A549 treated with AZD9567 at 1 μM for 4 hours (cell line): ENCODE data around the gene FAM187B. TPM values are rescaled to one million over a fixed set of nuclear protein-coding genes. Genes with fewer than 3 reads are reported as not detected.

Source experiments
- total RNA-seq: library from RNA; stranded (reverse); fragments of 200-300 nt; extraction: Qiagen RNA extraction; gene quantifications from 5 replicates; pipeline ENCODE4 v1.2.3, GENCODE V29; 2022; ENCODE audit not compliant: insufficient read depth

The FAM187B gene
- not detected in 5 replicates for total RNA-seq

GRCh38 chr19:35228177-35228930 lies at the start of gene FAM187B:
Gene FAM187B, minus strand, starts transcription at chr19:35228739. Its CDS starts 59 bp downstream, at chr19:35228680.

DNA sequence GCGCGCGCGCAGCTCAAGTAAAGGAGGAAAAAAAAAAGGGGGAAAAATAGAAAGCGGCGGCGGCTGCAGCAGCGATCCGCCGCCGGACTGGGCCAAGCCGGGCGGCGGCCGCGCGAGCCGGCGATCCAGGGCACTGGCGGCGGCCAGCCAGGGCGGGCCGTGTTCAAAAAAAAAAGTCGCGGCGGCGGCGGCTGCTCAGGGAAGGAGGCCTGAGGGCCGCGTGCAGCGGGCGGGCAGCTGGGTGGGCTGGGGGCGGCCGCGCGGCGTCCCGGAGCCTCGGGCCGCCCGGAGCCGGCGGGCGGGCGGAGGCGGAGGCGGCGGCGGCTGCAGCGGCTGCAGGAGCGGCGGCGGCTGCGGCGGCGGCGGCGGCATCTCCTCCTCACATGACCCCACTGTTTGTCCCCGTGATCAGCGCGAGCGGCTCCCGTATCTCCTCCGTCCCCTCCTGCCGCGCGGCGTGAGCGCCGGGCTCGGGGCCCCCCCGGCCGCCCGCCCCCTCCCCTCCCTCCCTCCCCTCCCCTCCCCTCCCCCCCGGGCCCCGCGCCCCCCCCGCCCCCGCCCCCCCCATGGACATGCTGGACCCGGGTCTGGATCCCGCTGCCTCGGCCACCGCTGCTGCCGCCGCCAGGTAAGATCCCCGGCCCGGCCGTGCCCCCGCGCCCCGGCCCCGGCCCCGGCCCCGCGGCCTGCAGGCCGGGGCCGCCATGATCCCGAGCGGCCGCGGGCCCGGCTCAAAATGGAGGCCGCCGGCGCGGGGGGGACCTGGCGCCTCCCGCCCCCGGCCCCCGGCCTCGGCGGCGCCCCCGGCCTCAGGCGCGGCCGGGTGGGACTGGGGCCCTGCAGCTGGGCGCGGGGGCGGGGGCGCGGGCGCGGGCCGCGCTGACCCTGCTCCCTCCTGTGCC lies 40.2 kb upstream of the FAM187B start, which contains the start of gene USF2:
Gene USF2 (plus strand): TSS at position 427 of the 902 bp plus-strand sequence. CDS start 140 bp downstream, at position 567.

GRCh38 chr19:35248310-35249145 lies 20.0 kb upstream of the FAM187B start, which contains the start of gene LSR:
Gene LSR, plus strand, starts transcription at chr19:35249002. Its CDS starts 21 bp downstream, at chr19:35249023.

Other genes with a start within 250 kb of the FAM187B start
- 129 to 140 TPM (median 137 TPM) in 5 replicates for gene GRAMD1A, start 228.4 kb downstream of the FAM187B start, total RNA-seq
- gene SCN1B, start 198.3 kb downstream of the FAM187B start, total RNA-seq: 8.7 to 17.8 TPM (median 17.2 TPM) in 5 replicates
- gene HPN, start 187.0 kb downstream of the FAM187B start, total RNA-seq: 0.09 to 0.20 TPM (median 0.13 TPM) in 3 of 5 replicates, not detected in the others
- 0.17 to 0.50 TPM (median 0.35 TPM) in 4 of 5 replicates, not detected in the other for gene FXYD3, start 112.9 kb downstream of the FAM187B start, total RNA-seq
- 0.07 to 0.32 TPM (median 0.22 TPM) in 4 of 5 replicates, not detected in the other for gene LGI4, start 93.7 kb downstream of the FAM187B start, total RNA-seq
- gene FXYD1, start 89.9 kb downstream of the FAM187B start, total RNA-seq: 0.21 to 0.88 TPM (median 0.29 TPM) in 4 of 5 replicates, not detected in the other
- gene FXYD7, start 85.5 kb downstream of the FAM187B start, total RNA-seq: 0.21 to 0.29 TPM (median 0.23 TPM) in 4 of 5 replicates, not detected in the other
- 172 to 212 TPM (median 198 TPM) in 5 replicates for gene FXYD5, start 74.0 kb downstream of the FAM187B start, total RNA-seq
- gene LSR, start 20.3 kb upstream of the FAM187B start, total RNA-seq: 5.7 to 11.3 TPM (median 9.0 TPM) in 5 replicates
- 127 to 152 TPM (median 146 TPM) in 5 replicates for gene USF2, start 40.2 kb upstream of the FAM187B start, total RNA-seq
- 0.06 to 0.27 TPM (median 0.12 TPM) in 4 of 5 replicates, not detected in the other for gene HAMP, start 53.8 kb upstream of the FAM187B start, total RNA-seq
- 0.09 to 0.13 TPM in 2 of 5 replicates, not detected in the others for gene MAG, start 63.4 kb upstream of the FAM187B start, total RNA-seq
- gene CD22, start 100.4 kb upstream of the FAM187B start, total RNA-seq: 0.65 to 1.4 TPM (median 0.98 TPM) in 4 of 5 replicates, not detected in the other
- 0.05 TPM in 1 of 5 replicates, not detected in the others for gene FFAR1, start 119.2 kb upstream of the FAM187B start, total RNA-seq
- gene FFAR3, start 129.7 kb upstream of the FAM187B start, total RNA-seq: 0.07 TPM in 1 of 5 replicates, not detected in the others
- gene GPR42, start 142.3 kb upstream of the FAM187B start, total RNA-seq: not detected in 5 replicates
- 0.14 TPM in 1 of 5 replicates, not detected in the others for gene FFAR2, start 219.5 kb upstream of the FAM187B start, total RNA-seq